Measurements from ENCODE around the gene GSPT1.

Gene GSPT1

GRCh38 chr16:11877374-11877773 lies 38.4 kb downstream of the GSPT1 start:
- no peak overlapping the region for H3K27ac ChIP-seq
- TF ChIP-seq, protein P1, sequence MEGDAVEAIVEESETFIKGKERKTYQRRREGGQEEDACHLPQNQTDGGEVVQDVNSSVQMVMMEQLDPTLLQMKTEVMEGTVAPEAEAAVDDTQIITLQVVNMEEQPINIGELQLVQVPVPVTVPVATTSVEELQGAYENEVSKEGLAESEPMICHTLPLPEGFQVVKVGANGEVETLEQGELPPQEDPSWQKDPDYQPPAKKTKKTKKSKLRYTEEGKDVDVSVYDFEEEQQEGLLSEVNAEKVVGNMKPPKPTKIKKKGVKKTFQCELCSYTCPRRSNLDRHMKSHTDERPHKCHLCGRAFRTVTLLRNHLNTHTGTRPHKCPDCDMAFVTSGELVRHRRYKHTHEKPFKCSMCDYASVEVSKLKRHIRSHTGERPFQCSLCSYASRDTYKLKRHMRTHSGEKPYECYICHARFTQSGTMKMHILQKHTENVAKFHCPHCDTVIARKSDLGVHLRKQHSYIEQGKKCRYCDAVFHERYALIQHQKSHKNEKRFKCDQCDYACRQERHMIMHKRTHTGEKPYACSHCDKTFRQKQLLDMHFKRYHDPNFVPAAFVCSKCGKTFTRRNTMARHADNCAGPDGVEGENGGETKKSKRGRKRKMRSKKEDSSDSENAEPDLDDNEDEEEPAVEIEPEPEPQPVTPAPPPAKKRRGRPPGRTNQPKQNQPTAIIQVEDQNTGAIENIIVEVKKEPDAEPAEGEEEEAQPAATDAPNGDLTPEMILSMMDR (conservative IDR thresholded peaks at IDR 0.05), result no peak

GRCh38 chr16:11876306-11876705 lies 39.5 kb downstream of the GSPT1 start:
- H3K27ac ChIP-seq, result no peak overlapping the region
- TF ChIP-seq, protein P1 (conservative IDR thresholded peaks at IDR 0.05), result no peak

DNA sequence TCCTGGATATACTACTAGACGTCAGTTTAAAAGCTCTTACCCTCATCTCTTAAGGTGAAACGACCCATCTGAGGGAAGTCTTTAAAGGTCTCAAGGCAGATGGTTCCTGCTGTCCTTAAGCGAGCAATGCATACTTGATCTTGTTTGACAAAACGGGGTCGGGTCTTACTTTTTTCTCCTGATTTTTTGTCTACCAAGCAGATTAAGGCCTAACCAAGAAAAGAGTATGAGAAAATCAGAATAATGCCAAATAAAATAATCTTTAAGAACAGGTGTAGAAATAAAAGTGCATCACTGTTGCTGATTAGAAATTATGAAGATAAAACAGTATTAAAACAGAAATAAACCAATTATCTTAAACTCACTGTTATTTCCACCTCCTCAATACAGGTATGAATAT lies 40.0 kb downstream of the GSPT1 start:
- TF ChIP-seq, protein P1 (conservative IDR thresholded peaks at IDR 0.05), result no peak
- no peak overlapping the region for H3K27ac ChIP-seq

- no peak overlapping the region for H3K27ac ChIP-seq
- TF ChIP-seq, protein P1 (conservative IDR thresholded peaks at IDR 0.05), result no peak
Measured at GRCh38 chr16:11871193-11871592, 44.6 kb downstream of the GSPT1 start.

DNA sequence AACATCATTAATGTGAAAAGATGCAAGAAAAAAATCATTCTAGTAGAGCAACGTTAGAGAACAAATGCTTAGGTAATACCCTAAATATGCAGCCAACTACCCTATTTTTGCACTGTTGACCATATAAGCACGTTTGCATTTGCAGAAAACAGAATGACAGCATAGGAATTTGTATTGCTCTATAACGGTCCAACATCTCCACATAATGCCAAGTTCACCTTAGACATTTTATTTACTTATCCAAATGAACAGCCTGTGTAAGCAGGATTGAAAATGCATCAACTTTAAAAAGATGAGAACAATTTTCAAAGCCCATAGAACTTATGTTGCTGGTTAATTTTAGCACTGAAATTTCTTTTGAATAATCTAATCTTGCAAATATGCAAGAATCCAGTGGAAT lies 45.4 kb downstream of the GSPT1 start:
- H3K27ac ChIP-seq, result no peak overlapping the region
- TF ChIP-seq, protein P1 (conservative IDR thresholded peaks at IDR 0.05), result no peak

GRCh38 chr16:11869353-11870228 lies 46.2 kb downstream of the GSPT1 start:
- TF ChIP-seq, protein P1 (conservative IDR thresholded peaks at IDR 0.05), result no peak
- H3K27ac ChIP-seq, result no peak overlapping the region

DNA sequence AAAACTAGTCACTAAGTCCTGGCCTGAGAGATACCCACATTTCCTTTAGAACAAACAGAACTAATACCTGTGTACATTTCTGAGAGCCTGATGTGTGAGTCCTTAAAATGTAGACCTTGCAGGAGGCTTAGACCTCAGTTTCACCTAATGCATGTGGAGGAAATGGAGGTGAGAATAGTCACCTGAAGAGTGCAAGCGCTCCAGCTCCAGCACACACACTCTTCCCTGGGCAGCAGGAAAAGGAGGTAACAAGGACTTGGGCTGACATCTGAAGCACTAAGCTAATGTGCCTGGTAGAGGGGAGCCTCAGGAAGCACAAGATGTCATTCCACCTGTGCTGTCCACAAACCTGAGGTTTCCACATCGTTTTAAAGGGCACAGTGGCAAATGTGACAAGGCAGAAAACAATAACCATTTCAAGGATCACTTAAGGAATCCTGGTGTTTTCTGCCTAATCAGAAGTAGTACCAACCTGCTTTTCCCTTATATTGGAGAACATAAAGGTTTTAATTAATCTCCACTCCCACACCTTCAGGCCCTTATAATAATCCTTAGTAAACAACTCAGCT lies 47.3 kb downstream of the GSPT1 start:
- TF ChIP-seq, protein P1 (conservative IDR thresholded peaks at IDR 0.05), result no peak

More for the DNA sequence above, 47.3 kb downstream of the GSPT1 start:
- H3K27ac ChIP-seq, result no peak overlapping the region

Data from VCaP (cell line).